RWPE1 (cell line): ENCODE results near the gene ALDH1L1.

ENCODE experiments used
- CTCF ChIA-PET: fragments of 350-600 bp; sonication (Branson Sonifier 250); formaldehyde crosslinking; extraction: SDS; loops from one replicate; lab custom pipeline; 2021; lab: Yijun Ruan, JAX
- POLR2A ChIA-PET: fragments of 400-600 bp; formaldehyde crosslinking; extraction: SDS; loops from one replicate; lab custom pipeline; 2020; ENCODE audit warnings: antibody characterized with exemption; ENCODE audit not compliant: low non-redundant PET; lab: Yijun Ruan, JAX
- DNase-seq: peaks from one replicate; pipeline ENCODE4 v3.0.0; 2012; ENCODE audit warnings: low spot score
- H3K27ac ChIP-seq: fragments of 450-650 bp; 2 replicates; pipeline ENCODE4 v1.5.1; 2017
- CTCF ChIP-seq: fragments of 450-650 bp; conservative IDR thresholded peaks from 2 replicates; pipeline ENCODE4 v1.5.1; 2017; ENCODE audit warnings: low read depth, mild to moderate bottlenecking

The ALDH1L1 gene

GRCh38 chr3:126107203-126107939 lies 73.0 kb downstream of the ALDH1L1 start:
- CTCF ChIA-PET: interaction anchor here (0.6 kb wide), 1 partner anchor 116 kb away, joined by 3 read pairs; no protein-coding TSS in a partner anchor

GRCh38 chr3:126106336-126107202 lies 73.8 kb downstream of the ALDH1L1 start:
- H3K27ac ChIP-seq: no peak overlapping the region
- POLR2A ChIA-PET: no interaction called here
- no peak for TF ChIP-seq CTCF
- CTCF ChIA-PET: interaction anchor here (0.6 kb wide), 1 partner anchor 115 kb away, joined by 3 read pairs; no protein-coding TSS in a partner anchor
- DNase-seq: no peak

More at GRCh38 chr3:126107203-126107939, 73.0 kb downstream of the ALDH1L1 start:
- no peak for DNase-seq
- TF ChIP-seq CTCF: no peak
- no peak overlapping the region for H3K27ac ChIP-seq
- POLR2A ChIA-PET: no interaction called here

GRCh38 chr3:126105691-126106187 lies 74.6 kb downstream of the ALDH1L1 start:
- ChIA-PET CTCF (no interaction called here), POLR2A (no interaction called here)
- TF ChIP-seq CTCF: no peak
- no peak for DNase-seq
- no peak overlapping the region for H3K27ac ChIP-seq

DNA sequence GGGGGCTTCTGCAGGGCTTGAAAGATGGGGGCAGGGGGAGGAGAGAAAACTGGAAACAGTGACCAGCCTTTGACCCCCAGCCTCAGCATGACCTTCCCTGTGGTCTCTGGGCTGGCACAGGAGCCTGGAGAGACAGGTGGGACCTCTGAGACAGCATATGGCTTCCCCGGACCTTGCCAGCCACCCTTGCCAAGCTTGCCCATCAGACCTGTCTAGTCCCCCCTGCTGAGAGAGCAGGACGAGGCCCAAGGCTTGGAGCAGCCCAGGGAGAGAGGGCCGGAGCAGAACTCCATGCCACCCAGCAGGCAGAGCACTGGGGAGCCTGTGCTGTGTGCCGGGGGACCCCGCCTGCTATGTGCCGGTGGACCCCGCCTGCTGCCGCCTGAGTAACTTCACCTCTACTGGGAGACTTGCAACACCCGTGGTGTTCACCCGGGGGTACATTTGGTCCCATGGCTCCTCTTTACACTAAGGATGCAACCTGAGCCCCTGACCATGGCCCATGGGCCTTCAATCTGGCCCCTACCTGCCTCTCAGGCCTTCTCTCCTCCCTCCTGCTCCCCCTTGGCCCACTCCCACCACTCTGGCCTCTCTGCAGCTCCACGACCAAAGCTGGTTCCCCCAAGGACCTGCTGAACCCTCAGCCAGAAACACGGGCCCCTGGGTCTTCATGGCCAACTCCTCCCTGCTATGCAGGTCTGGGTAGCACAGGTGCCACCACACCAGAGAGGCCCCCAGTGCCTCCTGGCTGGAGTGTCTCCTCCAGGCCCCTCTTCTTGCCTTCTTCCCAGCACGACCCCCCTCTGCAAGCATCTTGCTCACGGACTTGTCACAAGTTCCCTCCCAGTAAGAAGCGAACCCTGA lies 75.4 kb downstream of the ALDH1L1 start:
- POLR2A ChIA-PET: no interaction called here
- no peak overlapping the region for H3K27ac ChIP-seq
- TF ChIP-seq CTCF: no peak
- DNase-seq: no peak
- CTCF ChIA-PET: interaction anchor here (1.2 kb wide), 1 partner anchor 94 kb away, joined by 5 read pairs; no protein-coding TSS in a partner anchor

- no peak for DNase-seq
- H3K27ac ChIP-seq: no peak overlapping the region
- POLR2A ChIA-PET: no interaction called here
- TF ChIP-seq CTCF: no peak
- CTCF ChIA-PET: interaction anchor here (0.6 to 1.2 kb wide), 2 partner anchors 95 to 534 kb away, joined by 3 to 5 read pairs; no protein-coding TSS in a partner anchor
Observed at GRCh38 chr3:126104028-126104635, 76.3 kb downstream of the ALDH1L1 start.
